K562 (cell line): ENCODE results near the gene SOX6. TPM values are rescaled to one million over a fixed set of nuclear protein-coding genes. Genes with fewer than 3 reads are reported as not detected.

Experiments
- ATAC-seq: fragments of 200-7000 bp; cut with Tn5 transposase; 3 replicates; pipeline ENCODE4 v1.9.1; 2020; ENCODE audit warnings: moderate library complexity
- BruUV-seq: library from RNA; stranded (reverse); fragments of 400-500 nt; replicated peaks from 2 replicates; lab custom pipeline; 2021; lab: Mats Ljungman, UMichigan
- CTCF ChIA-PET: fragments of 300-600 bp; formaldehyde crosslinking; extraction: SDS; loops from one replicate; lab custom pipeline; 2021; ENCODE audit warnings: low intra/inter-chr PET ratio; lab: Yijun Ruan, JAX
- POLR2A ChIA-PET: fragments of 300-600, 350-650 bp; sonication (Branson Sonifier 250); formaldehyde crosslinking; extraction: SDS; loops from one replicate; lab custom pipeline; 2021; ENCODE audit warnings: antibody characterized with exemption, inconsistent platforms; lab: Yijun Ruan, JAX
- DNase-seq, 4 experiments: peaks; one replicate each; pipeline versions ENCODE4 v3.0.0 to v3.0.0-alpha.2; 2011 to 2018; ENCODE audit warnings: low spot score in 3 of 4, mixed read lengths in 3 of 4; ENCODE audit errors: extremely low read depth in 1 of 4
- FAIRE-seq: peaks from 2 replicates; lab custom pipeline; 2011; peaks lifted over from hg19 to GRCh38; lab: Jason Lieb, UNC
- H2AFZ ChIP-seq: 2 replicates; pipeline ENCODE4 v1.6.0; 2011; ENCODE audit warnings: low read depth, low read length, control low read depth, inconsistent platforms
- H3K27ac ChIP-seq: fragments of 200-600 bp; 3 replicates; pipeline ENCODE4 v1.8.0; 2011; ENCODE audit warnings: low read depth, mild to moderate bottlenecking, control low read depth, inconsistent platforms, low read length, moderate library complexity, mixed read lengths; ENCODE audit errors: extremely low read depth
- H3K27me3 ChIP-seq, 2 experiments: fragments of 300-600 bp in 1 of 2; 2 replicates in 1 of 2; 3 replicates in 1 of 2; pipeline versions ENCODE4 v1.6.0 to v1.8.0; 2011; ENCODE audit warnings: inconsistent platforms in 2 of 2, low read length in 2 of 2, mild to moderate bottlenecking in 1 of 2, mixed read lengths in 1 of 2, moderate library complexity in 1 of 2; ENCODE audit not compliant: control insufficient read depth in 2 of 2, insufficient read depth in 2 of 2
- H3K36me3 ChIP-seq: fragments of 300-600 bp; 3 replicates; pipeline ENCODE4 v1.8.0; 2011; ENCODE audit warnings: mild to moderate bottlenecking, low read length, inconsistent platforms; ENCODE audit not compliant: control insufficient read depth, insufficient read depth
- H3K4me1 ChIP-seq, 2 experiments: fragments of 200-600 bp in 1 of 2; replicated peaks in 1 of 2; 2 replicates in 1 of 2; 3 replicates in 1 of 2; pipeline versions ENCODE4 v1.5.1 to v1.8.0; 2011; ENCODE audit warnings: inconsistent platforms in 2 of 2, low read length in 2 of 2, mild to moderate bottlenecking in 1 of 2, mixed read lengths in 1 of 2, moderate library complexity in 1 of 2; ENCODE audit not compliant: control insufficient read depth in 2 of 2, insufficient read depth in 2 of 2
- H3K4me2 ChIP-seq: 2 replicates; pipeline ENCODE4 v1.6.1; 2011; ENCODE audit warnings: low read length, control low read depth, inconsistent platforms, mixed read lengths; ENCODE audit not compliant: insufficient read depth
- H3K4me3 ChIP-seq: fragments of 200-600 bp; sonication (generic), shearing (Covaris generic); 2 replicates; pipeline ENCODE4 v1.5.1; 2016; ENCODE audit warnings: control low read depth, inconsistent platforms
- H3K79me2 ChIP-seq: fragments of 200-600 bp; 3 replicates; pipeline ENCODE4 v1.8.0; 2011; ENCODE audit warnings: low read length, inconsistent platforms; ENCODE audit not compliant: control insufficient read depth, insufficient read depth
- H3K9ac ChIP-seq, 2 experiments: 2 replicates each; pipeline versions ENCODE4 v1.6.0 to v1.6.1; 2011; ENCODE audit warnings: low read depth in 2 of 2, low read length in 2 of 2, control low read depth in 1 of 2, inconsistent platforms in 1 of 2, mild to moderate bottlenecking in 1 of 2, mixed read lengths in 1 of 2; ENCODE audit not compliant: insufficient read depth in 1 of 2
- H3K9me1 ChIP-seq: one replicate; pipeline ENCODE4 v1.6.0; 2011; ENCODE audit warnings: inconsistent platforms, mild to moderate bottlenecking, low read length, moderate library complexity; ENCODE audit not compliant: control insufficient read depth, insufficient read depth
- H3K9me3 ChIP-seq: replicated peaks from 2 replicates; pipeline ENCODE4 v1.5.1; 2011; ENCODE audit warnings: low read depth, low read length, inconsistent platforms; ENCODE audit not compliant: control insufficient read depth, insufficient read depth
- H4K20me1 ChIP-seq: replicated peaks from 2 replicates; pipeline ENCODE4 v1.6.1; 2011; ENCODE audit warnings: low read length, inconsistent platforms, mixed read lengths; ENCODE audit not compliant: control insufficient read depth, insufficient read depth
- BRF1 ChIP-seq: IDR thresholded peaks from 3 replicates; pipeline ENCODE4 v1.6.1; 2011; ENCODE audit warnings: borderline replicate concordance, mild to moderate bottlenecking; ENCODE audit not compliant: insufficient read length; ENCODE audit errors: extremely low read depth
- CHD1 ChIP-seq: fragments of 200-600 bp; sonication (generic); IDR thresholded peaks from one replicate; pipeline ENCODE4 v1.6.1; 2012; ENCODE audit warnings: mild to moderate bottlenecking, moderate library complexity, low read length, inconsistent platforms
- DPF2 ChIP-seq: fragments of 450-650 bp; IDR thresholded peaks from 2 replicates; pipeline ENCODE4 v1.6.1; 2016
- GABPB1 ChIP-seq: sonication (generic); formaldehyde crosslinking; IDR thresholded peaks from 2 replicates; pipeline ENCODE4 v1.8.0; 2022; ENCODE audit warnings: mild to moderate bottlenecking, missing genetic modification reagents
- HES1 ChIP-seq: fragments of 450-650 bp; IDR thresholded peaks from 2 replicates; pipeline ENCODE4 v1.6.1; 2016; ENCODE audit warnings: low read depth, mild to moderate bottlenecking, moderate library complexity
- MCM7 ChIP-seq, 2 experiments: fragments of 450-650 bp; IDR thresholded peaks; 2 replicates each; pipeline ENCODE4 v1.6.1; 2016 to 2018
- MLLT1 ChIP-seq, 2 experiments: fragments of 450-650 bp; IDR thresholded peaks; 2 replicates each; pipeline ENCODE4 v1.6.1; 2016
- NEUROD1 ChIP-seq: fragments of 150-350 bp; IDR thresholded peaks from 2 replicates; pipeline ENCODE4 v1.6.1; 2014; ENCODE audit warnings: borderline replicate concordance, low read length, low read depth; ENCODE audit not compliant: partially characterized antibody
- NONO ChIP-seq, 2 experiments: fragments of 200-400 bp in 1 of 2; fragments of 450-650 bp in 1 of 2; formaldehyde crosslinking in 1 of 2; IDR thresholded peaks; 2 replicates each; pipeline ENCODE4 v1.6.1; 2017; ENCODE audit warnings: low read depth in 2 of 2, mild to moderate bottlenecking in 2 of 2, moderate library complexity in 2 of 2, low read length in 1 of 2
- RBFOX2 ChIP-seq: fragments of 200-400 bp; formaldehyde crosslinking; IDR thresholded peaks from 2 replicates; pipeline ENCODE4 v1.6.1; 2017; ENCODE audit warnings: low read depth, mild to moderate bottlenecking, low read length, moderate library complexity
- SUPT5H ChIP-seq: fragments of 450-650 bp; IDR thresholded peaks from 2 replicates; pipeline ENCODE4 v1.6.1; 2016
- TSC22D4 ChIP-seq: fragments of 450-650 bp; IDR thresholded peaks from 2 replicates; pipeline ENCODE4 v1.6.1; 2016; ENCODE audit warnings: missing genetic modification characterization, missing biosample characterization, control low read depth
- U2AF2 ChIP-seq: fragments of 200-400 bp; formaldehyde crosslinking; optimal IDR thresholded peaks from 2 replicates; pipeline ENCODE3; 2017; ENCODE audit warnings: low read depth, mild to moderate bottlenecking, low read length
- ZBED1 ChIP-seq: IDR thresholded peaks from 2 replicates; pipeline ENCODE4 v1.6.1; 2014
- ZBTB1 ChIP-seq: sonication (generic); formaldehyde crosslinking; IDR thresholded peaks from 2 replicates; pipeline ENCODE4 v1.8.1; 2023; ENCODE audit warnings: missing genetic modification reagents, low read depth, mild to moderate bottlenecking, borderline replicate concordance
- ZNF57 ChIP-seq: fragments of 450-650 bp; formaldehyde crosslinking; IDR thresholded peaks from 2 replicates; pipeline ENCODE4 v1.4.0; 2020; ENCODE audit warnings: mild to moderate bottlenecking, moderate library complexity
- ZNF583 ChIP-seq: fragments of 250-450 bp; sonication (Bioruptor Pico); IDR thresholded peaks from 2 replicates; pipeline ENCODE4 v1.4.0; 2020
- WGBS: fragments of 100-300 bp; shearing (Covaris generic); methylation state at CpG from one replicate; pipeline ENCODE4 v1.1.6; 2016; ENCODE audit warnings: low coverage, mixed read lengths; ENCODE audit not compliant: insufficient coverage; ENCODE audit errors: missing lambda C conversion rate; 5-methylcytosine and 5-hydroxymethylcytosine counted together
- in situ Hi-C: fragments of 300-500 bp; cut with MboI; formaldehyde crosslinking; loops from 4 replicates; pipeline ENCODE4 v1.15.0; 2018; ENCODE audit warnings: inconsistent platforms, mixed read lengths
- intact Hi-C: fragments of 100-400 bp; cut with micrococcal nuclease; formaldehyde crosslinking; loops from 2 replicates; pipeline ENCODE4 v1.14.2; 2022
- polyA plus RNA-seq, 8 experiments: library from polyadenylated mRNA; depleted of rRNA in 4 of 8; stranded (reverse) in 5 of 8; unstranded in 3 of 8; fragments of >200 nt; fragmentation: Nextera tagmentation in 2 of 8; fragmentation: Illumina TruSeq in 1 of 8; extraction: Ambion mirVana in 2 of 8; extraction: Trizol in 1 of 8; gene quantifications; 2 replicates each; pipeline versions ENCODE4 v1.2.1 to v1.2.3, GENCODE V29; 2011 to 2014; ENCODE audit warnings: inconsistent platforms in 1 of 8, missing spikeins in 1 of 8
- total RNA-seq, 7 experiments: library from RNA; depleted of rRNA in 6 of 7; stranded (reverse); fragments of >200 nt in 6 of 7; fragmentation: Illumina TruSeq in 2 of 7; extraction: Trizol in 2 of 7; gene quantifications; 2 replicates each; pipeline versions ENCODE4 v1.2.1 to v1.2.3, GENCODE V29; 2011 to 2021; ENCODE audit warnings: low replicate concordance in 1 of 7
- TF ChIP-seq, protein P1 (sequence below): fragments of 250-450 bp; sonication (Bioruptor Pico); IDR thresholded peaks from 2 replicates; pipeline ENCODE4 v1.6.1; 2021; ENCODE audit warnings: mild to moderate bottlenecking
- TF ChIP-seq, protein P2 (sequence below): fragments of 250-450 bp; sonication (Bioruptor Pico); IDR thresholded peaks from 2 replicates; pipeline ENCODE4 v1.9.0; 2021; ENCODE audit warnings: mild to moderate bottlenecking, inconsistent platforms

Gene SOX6
- total and polyA plus RNA-seq, 9 of the 15 experiments (the other 6 are each of a cell fraction or from before 2014, with no cell fraction given): 0.89 to 8.7 (median 5.7) TPM

GRCh38 chr11:16361108-16361865 is 4.9 kb upstream of the SOX6 start:
- 57% methylated on average over 1 of the region's 1 CpG for WGBS
- Histone ChIP-seq H3K4me1 (peaks cover 4 to 77% of the 10 kb centered on the region in 2 experiments; a peak in 4 of 5 replicates), H3K27ac (no peak overlapping the region), H3K9ac (no peak overlapping the region), H3K79me2 (peaks cover 3% of the 10 kb centered on the region; the same call in 1 of the 3 replicates), H4K20me1 (no peaks in the 10 kb centered on the region), H3K9me1 (no peaks in the 10 kb centered on the region), H3K4me3 (no peak overlapping the region), H3K4me2 (no peak overlapping the region), H2AFZ (peak overlapping the region; percentile 60; the same call in 1 of the 2 replicates), H3K9me3 (no peaks in the 10 kb centered on the region), H3K36me3 (no peaks in the 10 kb centered on the region), H3K27me3 (no peaks in the 10 kb centered on the region)
- BruUV-seq: no TSS peak
- no peak for FAIRE-seq
- in situ Hi-C loops (loop anchor here (10.0 kb wide), 1 partner anchor 234 kb away; no protein-coding TSS in a partner anchor), intact Hi-C loops (no loop called here)
- ChIA-PET POLR2A (interaction anchor here (1.4 to 1.5 kb wide), 2 partner anchors 9 to 11 kb away, joined by 3 read pairs; no protein-coding TSS in a partner anchor), CTCF (no interaction called here)
- TF ChIP-seq NONO (IDR thresholded peaks at IDR 0.05; ENCODE audit: low read depth in 2 of 2, low read length in 1 of 2): no peak
- no peak for TF ChIP-seq CHD1
- no peak for TF ChIP-seq ZBED1
- no peak for TF ChIP-seq ZBTB1 (CRISPR knock-in tag)
- TF ChIP-seq BRF1: no peak
- TF ChIP-seq TSC22D4 (tag): no peak
- TF ChIP-seq U2AF2: no peak
- TF ChIP-seq MLLT1 (IDR thresholded peaks at IDR 0.05): no peak
- TF ChIP-seq MCM7 (IDR thresholded peaks at IDR 0.05): no peak
- no peak for TF ChIP-seq RBFOX2
- TF ChIP-seq, protein P1, sequence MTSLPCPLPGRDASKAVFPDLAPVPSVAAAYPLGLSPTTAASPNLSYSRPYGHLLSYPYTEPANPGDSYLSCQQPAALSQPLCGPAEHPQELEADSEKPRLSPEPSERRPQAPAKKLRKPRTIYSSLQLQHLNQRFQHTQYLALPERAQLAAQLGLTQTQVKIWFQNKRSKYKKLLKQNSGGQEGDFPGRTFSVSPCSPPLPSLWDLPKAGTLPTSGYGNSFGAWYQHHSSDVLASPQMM: no peak
- TF ChIP-seq, protein P2, sequence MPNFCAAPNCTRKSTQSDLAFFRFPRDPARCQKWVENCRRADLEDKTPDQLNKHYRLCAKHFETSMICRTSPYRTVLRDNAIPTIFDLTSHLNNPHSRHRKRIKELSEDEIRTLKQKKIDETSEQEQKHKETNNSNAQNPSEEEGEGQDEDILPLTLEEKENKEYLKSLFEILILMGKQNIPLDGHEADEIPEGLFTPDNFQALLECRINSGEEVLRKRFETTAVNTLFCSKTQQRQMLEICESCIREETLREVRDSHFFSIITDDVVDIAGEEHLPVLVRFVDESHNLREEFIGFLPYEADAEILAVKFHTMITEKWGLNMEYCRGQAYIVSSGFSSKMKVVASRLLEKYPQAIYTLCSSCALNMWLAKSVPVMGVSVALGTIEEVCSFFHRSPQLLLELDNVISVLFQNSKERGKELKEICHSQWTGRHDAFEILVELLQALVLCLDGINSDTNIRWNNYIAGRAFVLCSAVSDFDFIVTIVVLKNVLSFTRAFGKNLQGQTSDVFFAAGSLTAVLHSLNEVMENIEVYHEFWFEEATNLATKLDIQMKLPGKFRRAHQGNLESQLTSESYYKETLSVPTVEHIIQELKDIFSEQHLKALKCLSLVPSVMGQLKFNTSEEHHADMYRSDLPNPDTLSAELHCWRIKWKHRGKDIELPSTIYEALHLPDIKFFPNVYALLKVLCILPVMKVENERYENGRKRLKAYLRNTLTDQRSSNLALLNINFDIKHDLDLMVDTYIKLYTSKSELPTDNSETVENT (CRISPR knock-in tag): no peak
- TF ChIP-seq ZNF583 (CRISPR knock-in tag): no peak
- TF ChIP-seq DPF2: no peak
- TF ChIP-seq HES1: no peak
- TF ChIP-seq ZNF57: no peak
- no peak for TF ChIP-seq NEUROD1
- TF ChIP-seq GABPB1: no peak
- TF ChIP-seq SUPT5H: no peak
- ATAC-seq: no peak
- no peak for DNase-seq
